Stimulated activated CD4-positive, alpha-beta T cell treated with anti-CD3 and anti-CD28 coated beads, Interleukin-15, amount 100 ng/mL, for 48 hours (primary cell): Measurements from ENCODE around the gene NOL4L.

Experiments used
- DNase-seq, 2 donors: peaks; one replicate each; pipeline ENCODE4 v3.0.0-alpha.2; 2020; ENCODE audit warnings: low read depth in 2 of 2

Gene NOL4L, protein sequence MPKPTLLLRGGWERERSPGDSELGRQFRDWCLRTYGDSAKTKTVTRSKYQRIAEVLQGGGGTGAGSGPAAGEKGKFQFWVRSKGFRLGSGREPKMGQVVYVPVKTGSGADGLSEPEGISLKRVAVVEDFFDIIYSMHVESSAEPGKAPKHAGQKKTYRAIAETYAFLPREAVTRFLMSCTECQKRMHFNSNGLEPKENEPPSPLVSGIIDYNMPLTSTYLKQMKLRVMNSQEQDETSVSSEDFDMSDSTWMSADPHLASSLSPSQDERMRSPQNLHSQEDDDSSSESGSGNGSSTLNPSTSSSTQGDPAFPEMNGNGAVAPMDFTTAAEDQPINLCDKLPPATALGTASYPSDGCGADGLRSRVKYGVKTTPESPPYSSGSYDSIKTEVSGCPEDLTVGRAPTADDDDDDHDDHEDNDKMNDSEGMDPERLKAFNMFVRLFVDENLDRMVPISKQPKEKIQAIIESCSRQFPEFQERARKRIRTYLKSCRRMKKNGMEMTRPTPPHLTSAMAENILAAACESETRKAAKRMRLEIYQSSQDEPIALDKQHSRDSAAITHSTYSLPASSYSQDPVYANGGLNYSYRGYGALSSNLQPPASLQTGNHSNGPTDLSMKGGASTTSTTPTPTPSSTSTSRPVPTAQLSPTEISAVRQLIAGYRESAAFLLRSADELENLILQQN

DNA sequence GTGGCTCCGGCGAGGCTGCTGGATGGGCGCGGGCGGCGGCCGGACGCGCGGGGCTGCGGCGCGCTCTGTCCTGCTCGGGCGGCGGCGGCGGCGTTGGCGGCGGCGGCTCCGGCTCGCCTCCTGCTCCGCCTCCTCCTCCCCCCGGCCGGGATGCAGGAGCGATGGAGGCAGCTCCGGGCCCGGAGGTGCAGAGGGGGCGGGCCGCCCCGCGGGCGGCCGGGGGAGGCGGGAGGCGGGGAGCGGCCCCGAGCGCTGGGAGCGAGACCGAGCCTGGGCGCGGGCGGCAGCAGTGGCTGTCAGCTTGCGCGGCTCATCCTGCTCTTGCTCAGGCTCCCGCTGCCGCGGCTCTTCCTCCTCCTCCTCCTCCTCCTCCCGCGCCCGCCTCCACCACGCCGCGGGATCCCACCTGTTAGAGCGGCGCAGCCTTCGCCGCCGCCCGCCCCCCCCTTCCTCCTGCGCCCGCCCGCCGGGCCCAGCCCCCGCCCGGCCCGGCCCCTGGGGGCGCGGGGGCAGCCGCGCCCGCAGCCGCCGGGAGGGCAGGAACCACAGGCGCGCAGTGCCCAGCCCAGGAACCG, at the start of gene NOL4L:
NOL4L (minus strand) TSS at position 323 of the 575 bp plus-strand sequence. CDS start 443 bp downstream, outside the sequence.
- no peak for DNase-seq

DNA sequence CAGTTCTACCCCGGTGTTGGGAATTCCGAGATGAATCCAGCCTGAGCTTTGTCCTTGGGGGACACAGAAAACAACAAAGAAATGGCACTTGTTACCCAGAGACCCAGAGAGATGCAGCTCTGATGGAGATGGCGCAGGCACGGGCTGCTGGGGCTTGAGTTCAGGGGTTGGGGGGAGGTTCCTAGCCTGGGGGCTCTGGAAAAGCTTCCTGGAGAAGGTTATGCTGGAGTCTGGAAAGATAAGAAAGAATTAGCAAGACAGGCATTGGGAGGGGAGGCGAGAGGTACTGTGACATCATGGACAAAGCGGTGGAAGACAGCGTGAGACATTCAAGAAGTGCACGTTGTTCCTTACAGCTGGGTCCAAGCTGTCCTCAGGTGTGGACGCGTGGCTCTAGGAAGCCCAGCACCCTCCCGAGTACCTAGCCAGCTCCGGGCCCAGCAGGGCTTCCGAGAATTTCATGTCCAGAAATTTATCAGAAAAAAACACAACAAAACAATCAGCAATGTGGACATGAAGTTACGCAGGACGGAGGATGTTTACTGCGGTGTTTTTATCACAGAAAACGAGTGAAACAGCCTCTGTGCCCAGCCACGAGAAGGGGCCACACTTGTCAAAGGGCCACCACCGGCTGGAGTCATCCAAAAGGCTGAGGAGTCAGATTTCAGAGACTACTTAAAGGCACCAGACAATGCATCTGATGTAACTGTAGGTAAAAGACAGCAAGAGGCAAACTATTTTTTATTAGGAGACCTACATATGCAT, 49.1 kb upstream of the NOL4L start:
- DNase-seq = no peak

DNA sequence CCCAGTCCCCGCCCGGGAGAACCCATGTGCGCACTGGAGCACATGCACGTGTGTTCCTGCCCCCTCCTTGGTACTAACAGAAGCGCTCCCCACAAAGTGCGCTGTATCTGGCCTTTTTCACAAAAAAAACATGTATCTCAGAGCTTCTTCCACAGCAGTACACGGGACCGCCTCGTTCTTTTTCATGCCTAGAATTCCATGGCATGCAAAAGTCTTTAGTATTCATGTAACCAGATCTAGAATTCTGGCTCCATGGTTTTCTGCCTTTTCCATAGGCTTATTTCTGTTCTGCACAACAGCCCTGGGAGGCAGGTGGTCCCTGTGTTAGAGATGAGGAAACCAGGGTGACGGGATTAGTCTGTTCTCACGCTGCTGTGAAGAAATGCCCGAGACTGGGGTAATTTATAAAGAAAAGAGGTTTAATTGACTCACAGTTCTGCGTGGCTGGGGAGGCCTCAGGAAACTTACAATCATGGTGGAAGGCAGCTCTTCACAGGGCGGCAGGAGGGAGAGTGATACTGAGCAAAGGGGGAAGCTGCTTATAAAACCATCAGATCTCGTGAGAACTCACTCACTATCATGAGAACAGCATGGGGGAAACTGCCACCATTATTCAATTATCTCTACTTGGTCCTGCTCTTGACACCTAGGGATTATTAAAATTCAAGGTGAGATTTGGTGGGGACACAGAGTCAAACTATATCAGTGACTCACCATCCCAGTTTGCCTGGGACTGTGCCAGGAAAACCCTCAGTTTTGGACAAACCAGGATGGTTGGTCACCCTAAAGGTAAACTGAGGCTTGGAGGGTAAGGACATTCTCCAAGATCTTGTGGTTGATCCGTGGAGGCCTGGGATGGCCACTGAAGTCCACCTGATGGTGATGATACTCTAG, 47.6 kb upstream of the NOL4L start:
- DNase-seq = no peak

DNA sequence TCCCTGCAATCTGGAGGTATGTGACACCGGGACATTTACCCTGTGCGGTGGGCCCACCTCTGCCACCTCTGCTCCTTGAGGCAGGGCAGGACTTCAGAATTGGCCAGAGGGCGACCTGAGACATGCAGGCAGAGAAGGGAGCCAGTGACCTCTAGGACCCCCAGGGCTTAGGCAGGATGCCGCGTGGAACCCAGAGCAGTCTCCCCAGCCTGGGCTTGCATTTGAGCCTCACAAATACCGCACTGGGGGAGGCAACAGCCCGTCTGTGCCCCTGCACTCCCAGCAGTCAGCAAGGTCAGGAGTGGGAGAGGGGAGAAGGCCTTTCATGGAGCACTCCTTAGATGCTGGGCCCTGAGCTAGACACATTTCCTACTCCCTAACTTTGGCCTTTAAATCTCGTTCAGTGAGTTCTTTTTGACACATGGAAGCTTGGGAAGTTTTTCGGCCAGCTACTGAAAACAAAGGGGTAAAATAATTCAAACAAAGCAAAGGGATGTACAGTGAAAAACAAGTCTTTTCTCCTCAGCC, 46.9 kb upstream of the NOL4L start:
- no peak for DNase-seq

DNA sequence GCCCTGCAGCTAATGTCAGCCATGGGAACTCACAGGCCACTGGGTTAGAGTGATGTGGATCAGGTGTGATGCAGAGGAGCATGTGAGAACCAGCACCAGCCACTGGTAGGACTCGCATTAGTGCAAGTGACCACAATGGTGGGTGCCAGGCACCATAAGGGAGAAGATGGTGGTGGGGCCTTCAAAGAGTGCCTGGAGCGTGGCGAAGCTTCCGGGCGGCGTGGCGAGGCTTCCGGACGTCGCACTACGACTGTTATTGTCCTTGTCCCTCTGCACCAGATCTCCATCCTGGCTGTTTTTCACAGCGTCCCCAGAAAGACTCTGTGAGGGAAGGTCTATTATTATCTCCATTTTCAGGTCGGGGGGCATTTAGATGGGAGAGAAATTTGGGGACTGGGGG, 44.7 kb upstream of the NOL4L start:
- DNase-seq = no peak

- DNase-seq = no peak
These were observed 43.9 kb upstream of the NOL4L start for GRCh38 chr20:32628960-32629530.

- DNase-seq = no peak
These were observed 41.9 kb upstream of the NOL4L start for GRCh38 chr20:32626859-32627636.

DNA sequence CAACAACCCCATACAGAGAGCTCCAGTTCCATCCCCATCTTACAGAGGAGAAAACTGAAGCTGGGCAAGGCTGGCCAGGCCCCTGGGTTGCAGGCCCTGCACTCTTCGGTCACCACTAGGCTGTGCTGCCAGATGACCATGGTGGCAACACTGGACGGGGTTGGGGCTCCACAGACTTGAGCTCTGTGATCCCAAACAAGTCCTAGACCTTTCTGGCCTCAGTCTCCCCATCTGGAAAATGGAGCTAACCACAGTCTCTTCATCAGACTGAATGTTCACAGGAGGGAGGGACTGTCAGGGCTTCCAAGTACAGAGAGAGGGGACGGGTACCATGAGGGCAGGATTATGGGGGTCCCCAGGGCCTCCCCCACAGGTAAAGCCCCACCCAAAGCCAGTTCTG, 41.3 kb upstream of the NOL4L start:
- DNase-seq = no peak

DNA sequence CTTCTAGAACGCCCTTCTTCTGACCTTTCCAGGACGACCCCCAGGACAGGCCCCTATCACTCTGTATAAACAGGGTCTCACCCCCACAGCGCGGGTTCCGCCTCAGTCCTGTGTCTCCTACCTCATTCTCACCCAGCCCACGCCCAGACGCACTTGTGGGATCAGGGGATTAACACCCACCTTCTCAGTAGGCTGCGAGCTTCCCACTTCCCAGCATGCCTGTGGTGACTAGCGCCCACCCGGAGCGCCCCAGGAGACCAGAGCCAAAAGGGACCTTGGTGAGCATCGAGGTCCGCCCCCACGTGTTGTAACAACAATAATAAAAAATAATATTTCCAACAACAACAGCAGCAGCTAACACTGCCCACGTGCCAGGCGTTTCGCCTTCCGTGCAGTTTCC, 40.9 kb upstream of the NOL4L start:
- DNase-seq = no peak

- DNase-seq = no peak
These were observed 39.7 kb upstream of the NOL4L start for GRCh38 chr20:32624687-32625345.

DNA sequence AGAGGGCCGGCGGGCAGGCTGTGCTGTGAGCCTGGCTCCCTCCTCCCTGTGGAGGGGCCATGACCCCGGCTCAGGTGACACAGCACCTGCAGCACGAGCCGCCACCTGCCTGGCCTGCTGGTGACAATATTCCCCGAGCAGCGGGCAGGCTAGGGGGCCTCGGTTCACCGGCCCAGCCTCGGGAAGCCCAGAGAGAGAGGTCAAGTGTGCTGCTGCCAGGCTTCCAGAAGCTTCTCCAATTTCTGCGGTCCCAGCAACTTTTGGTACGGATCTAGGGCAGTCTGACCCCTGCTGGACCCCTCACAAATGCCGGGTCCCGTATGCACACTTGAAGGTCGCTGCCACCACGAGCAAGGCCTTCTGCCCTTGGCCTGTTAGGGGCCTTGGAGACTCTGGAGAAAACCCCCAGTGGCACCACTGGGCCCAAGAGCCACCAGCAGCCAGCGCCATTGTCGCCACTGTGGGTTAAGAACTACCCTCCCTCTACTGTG, 38.6 kb upstream of the NOL4L start:
- DNase-seq = no peak

- no peak for DNase-seq
These were observed 37.7 kb upstream of the NOL4L start for GRCh38 chr20:32622585-32623468.

DNA sequence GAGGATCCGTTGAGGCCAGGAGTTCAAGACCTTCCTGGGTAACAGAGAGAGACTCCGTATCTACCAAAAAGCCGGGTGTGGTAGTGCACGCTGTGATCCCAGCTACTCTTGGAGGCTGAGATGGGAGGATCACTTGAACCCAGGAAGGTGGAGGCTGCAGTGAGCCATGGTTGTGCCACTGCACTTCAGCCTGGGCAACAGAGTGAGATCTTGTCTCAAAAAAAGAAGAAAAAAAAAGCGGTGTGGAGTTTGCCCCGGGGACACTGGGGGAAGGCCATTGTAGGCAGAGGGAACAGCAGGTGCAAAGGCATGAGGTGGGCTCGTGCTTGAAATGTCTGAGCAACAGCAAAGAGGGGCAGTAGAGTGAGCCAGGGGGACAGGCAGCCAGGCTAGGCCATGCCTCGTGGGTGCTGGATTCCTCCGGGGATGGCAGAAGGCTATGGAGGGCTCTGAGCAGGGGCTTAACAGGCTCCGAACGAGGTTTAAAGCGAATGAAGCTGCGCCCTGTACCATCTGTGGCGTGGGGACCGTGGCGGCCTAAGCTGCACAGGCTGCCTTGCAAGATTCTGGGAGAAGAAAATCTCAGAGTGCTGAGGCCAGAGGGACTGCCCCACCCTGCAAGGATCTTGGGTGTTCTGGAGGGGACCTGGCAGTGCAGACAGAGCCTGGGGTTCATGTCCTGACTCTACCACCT, 36.9 kb upstream of the NOL4L start:
- no peak for DNase-seq

DNA sequence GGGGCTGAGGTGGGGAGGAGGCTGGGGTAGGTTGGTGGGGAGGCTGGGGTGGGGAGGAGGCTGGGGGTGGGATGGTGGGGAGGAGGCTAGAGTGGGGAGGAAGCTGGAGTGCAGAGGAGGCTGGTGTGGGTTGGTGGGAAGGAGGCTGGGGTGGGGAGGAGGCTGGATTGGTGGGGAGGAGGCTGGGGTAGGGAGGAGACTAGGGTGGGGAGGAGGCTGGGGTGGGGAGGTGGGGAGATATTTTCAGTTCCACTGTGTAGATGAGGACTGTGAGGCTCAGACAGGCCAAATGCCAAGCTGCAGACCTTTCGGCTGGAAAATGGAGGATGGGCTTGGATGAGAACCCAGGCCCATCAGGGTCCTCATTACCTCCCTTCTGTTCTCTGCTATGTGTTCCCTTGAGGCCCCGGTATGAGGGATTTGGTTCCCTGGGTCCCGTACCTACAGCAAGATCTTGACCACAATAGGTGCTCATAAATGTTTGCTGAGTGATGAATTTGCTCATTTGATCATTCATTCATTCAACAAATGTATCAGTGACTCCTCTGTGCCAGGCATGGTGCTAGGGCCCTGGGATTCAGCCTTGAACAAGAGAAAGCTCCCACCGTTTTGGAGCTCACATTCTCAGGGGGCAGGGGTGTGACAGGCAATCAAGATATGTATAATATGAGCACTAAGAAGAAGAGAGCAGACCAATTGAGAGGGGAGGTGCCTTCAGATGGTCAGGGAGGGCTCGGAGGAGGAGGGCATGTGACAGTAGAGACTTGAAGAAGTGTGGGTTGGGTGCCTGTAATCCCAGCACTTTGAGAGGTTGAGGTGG, 36.1 kb upstream of the NOL4L start:
- DNase-seq = no peak

DNA sequence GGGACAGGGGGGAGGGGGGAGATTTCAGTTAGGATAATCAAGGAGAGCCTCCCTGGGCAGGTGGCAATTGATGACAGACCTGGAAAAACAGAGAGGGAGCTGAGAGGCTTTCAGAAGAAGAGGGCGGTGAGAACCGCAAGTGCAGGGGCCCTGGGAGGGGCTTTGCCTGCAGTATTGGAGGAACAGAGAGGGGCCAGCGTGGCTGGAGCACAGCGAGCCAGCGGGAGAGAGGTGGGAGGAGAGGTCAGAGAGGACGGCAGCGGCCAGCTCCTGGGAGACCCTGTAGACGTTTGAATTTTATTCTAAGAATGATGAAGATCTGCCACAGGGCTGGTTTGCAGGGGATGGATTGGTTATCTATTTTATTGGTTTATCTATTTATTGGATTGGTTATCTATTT, 34.5 kb upstream of the NOL4L start:
- no peak for DNase-seq

DNA sequence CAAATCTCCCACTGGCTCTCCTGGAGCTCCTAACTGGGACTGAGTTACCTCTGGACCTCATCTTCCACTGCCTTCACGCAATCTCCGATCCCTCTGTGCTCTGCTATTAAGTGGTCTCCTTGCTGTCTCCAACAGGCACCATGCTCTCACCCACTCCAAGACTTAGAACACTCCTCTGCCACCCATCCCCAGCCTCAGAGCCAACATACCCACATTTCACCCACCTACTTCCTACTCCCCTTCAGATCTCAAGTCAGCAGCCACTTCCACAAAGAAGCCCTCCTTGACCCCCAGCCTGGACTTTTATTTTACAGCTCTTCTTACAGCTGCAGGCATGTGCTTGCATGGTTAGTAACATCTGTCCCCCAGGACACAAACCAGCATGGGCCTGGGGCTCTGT, 29.6 kb upstream of the NOL4L start:
- DNase-seq = no peak

DNA sequence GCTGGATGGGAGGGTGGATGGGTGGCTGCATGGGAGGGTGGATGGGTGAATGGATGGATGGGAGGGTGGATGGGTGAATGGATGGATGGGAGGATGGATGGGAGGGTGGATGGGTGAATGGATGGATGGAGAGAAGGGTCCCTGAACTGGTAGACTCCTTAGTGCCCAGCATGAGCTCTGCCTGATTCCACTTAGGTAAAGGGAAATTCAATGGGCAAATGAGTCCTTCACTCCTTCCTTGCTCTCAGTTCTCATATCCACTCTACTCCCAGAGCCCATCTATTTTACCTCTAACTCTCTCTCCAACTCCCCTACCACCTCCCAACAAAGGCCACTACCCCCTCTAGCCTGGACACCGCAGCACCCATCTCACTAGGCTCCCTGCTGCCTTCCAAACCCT, 29.2 kb upstream of the NOL4L start:
- no peak for DNase-seq
